GM12878 (cell line): Measurements from ENCODE around the gene WNT5B. TPM values are rescaled to one million over a fixed set of nuclear protein-coding genes. Genes with fewer than 3 reads are reported as not detected.

ENCODE experiments used
- ATAC-seq: fragments of 200-7000 bp; cut with Tn5 transposase; 3 replicates; pipeline ENCODE4 v1.9.1; 2020; ENCODE audit warnings: mild to moderate bottlenecking, moderate library complexity
- BruUV-seq: library from RNA; stranded (reverse); fragments of 400-500 nt; replicated peaks from 2 replicates; lab custom pipeline; 2021; lab: Mats Ljungman, UMichigan
- CTCF ChIA-PET: fragments of 300-600 bp; sonication (Branson Sonifier 250); formaldehyde crosslinking; extraction: SDS; loops from one replicate; lab custom pipeline; 2021; ENCODE audit warnings: inconsistent platforms; lab: Yijun Ruan, JAX
- POLR2A ChIA-PET: fragments of 350-600 bp; formaldehyde crosslinking; extraction: SDS; loops from one replicate; lab custom pipeline; 2021; ENCODE audit warnings: inconsistent platforms; lab: Charles Lee
- RAD21 ChIA-PET: fragments of 300-600 bp; sonication (Branson Sonifier 250); formaldehyde crosslinking; loops from one replicate; lab custom pipeline; 2023; ENCODE audit warnings: antibody characterized with exemption; ENCODE audit not compliant: unreplicated experiment; lab: Charles Lee
- SMC1A ChIA-PET: fragments of 300-600 bp; sonication (Branson Sonifier 250); formaldehyde crosslinking; loops from one replicate; lab custom pipeline; 2023; ENCODE audit not compliant: unreplicated experiment, uncharacterized antibody; lab: Charles Lee
- DNase-seq: peaks from one replicate; pipeline ENCODE4 v3.0.0-alpha.2; 2011; ENCODE audit warnings: low read depth, low spot score
- FAIRE-seq: peaks from 3 replicates; lab custom pipeline; 2011; peaks lifted over from hg19 to GRCh38; lab: Jason Lieb, UNC
- H2AFZ ChIP-seq: 2 replicates; pipeline ENCODE4 v1.6.0; 2011; ENCODE audit warnings: low read depth, low read length, control low read depth; ENCODE audit not compliant: control insufficient read depth
- H3K27ac ChIP-seq: 2 replicates; pipeline ENCODE4 v1.5.1; 2011; ENCODE audit warnings: control low read depth; ENCODE audit not compliant: control insufficient read depth, insufficient read depth
- H3K27me3 ChIP-seq, 2 experiments: replicated peaks in 1 of 2; 2 replicates each; pipeline versions ENCODE4 v1.6.0 to v1.6.1; 2011; ENCODE audit warnings: low read length in 1 of 2; ENCODE audit not compliant: control insufficient read depth in 2 of 2, insufficient read depth in 2 of 2
- H3K36me3 ChIP-seq, 2 experiments: 2 replicates each; pipeline ENCODE4 v1.5.1; 2011; ENCODE audit warnings: low read length in 1 of 2; ENCODE audit not compliant: control insufficient read depth in 2 of 2, insufficient read depth in 2 of 2
- H3K4me1 ChIP-seq: 2 replicates; pipeline ENCODE4 v1.6.1; 2011; ENCODE audit warnings: mild to moderate bottlenecking, low read length, moderate library complexity, mixed read lengths; ENCODE audit not compliant: control insufficient read depth, insufficient read depth
- H3K4me2 ChIP-seq: 2 replicates; pipeline ENCODE4 v1.6.0; 2011; ENCODE audit warnings: control low read depth; ENCODE audit not compliant: control insufficient read depth, insufficient read depth
- H3K4me3 ChIP-seq: fragments of 200-600 bp; sonication (generic); 2 replicates; pipeline ENCODE4 v1.5.1; 2016
- H3K79me2 ChIP-seq: 2 replicates; pipeline ENCODE4 v1.6.0; 2011; ENCODE audit warnings: low read length; ENCODE audit not compliant: control insufficient read depth, insufficient read depth
- H3K9ac ChIP-seq: 2 replicates; pipeline ENCODE4 v1.8.0; 2011; ENCODE audit warnings: low read length, control low read depth, mixed read lengths; ENCODE audit not compliant: control insufficient read depth, insufficient read depth
- H3K9me3 ChIP-seq: replicated peaks from 3 replicates; pipeline ENCODE4 v1.5.1; 2011; ENCODE audit warnings: mild to moderate bottlenecking, low read length; ENCODE audit not compliant: control insufficient read depth, insufficient read depth
- H4K20me1 ChIP-seq: 2 replicates; pipeline ENCODE4 v1.6.0; 2011; ENCODE audit not compliant: control insufficient read depth, insufficient read depth
- ATF7 ChIP-seq: fragments of 450-650 bp; IDR thresholded peaks from 2 replicates; pipeline ENCODE4 v1.6.1; 2016; ENCODE audit warnings: low read depth, mild to moderate bottlenecking
- NRF1 ChIP-seq: conservative IDR thresholded peaks from 2 replicates; pipeline ENCODE4 v1.6.1; 2011; ENCODE audit warnings: mild to moderate bottlenecking, low read depth, low read length, improper control_type of control experiment
- ZNF217 ChIP-seq: fragments of 450-650 bp; IDR thresholded peaks from 2 replicates; pipeline ENCODE4 v1.6.1; 2017; ENCODE audit warnings: antibody characterized with exemption, mild to moderate bottlenecking
- WGBS: methylation state at CpG from one replicate; pipeline ENCODE4 v1.1.6; 2016; ENCODE audit warnings: low lambda C conversion rate; ENCODE audit not compliant: insufficient replicate concordance, insufficient coverage; ENCODE audit errors: missing lambda C conversion rate; 5-methylcytosine and 5-hydroxymethylcytosine counted together
- in situ Hi-C: fragments of 300-500 bp; cut with MboI; formaldehyde crosslinking; loops from 9 replicates; pipeline ENCODE4 v1.14.3; 2018; ENCODE audit warnings: mixed read lengths
- intact Hi-C: fragments of 100-400 bp; cut with micrococcal nuclease; formaldehyde crosslinking; loops from one replicate; pipeline ENCODE4 v1.14.2; 2022; ENCODE audit not compliant: unreplicated experiment
- polyA plus RNA-seq, 11 experiments: library from polyadenylated mRNA; depleted of rRNA in 4 of 11; unstranded in 6 of 11; stranded (reverse) in 5 of 11; fragments of >200 nt; fragmentation: Nextera tagmentation in 4 of 11; fragmentation: Illumina TruSeq in 1 of 11; extraction: Ambion mirVana in 4 of 11; extraction: Trizol in 1 of 11; gene quantifications; 1 replicate in 1 of 11; 2 replicates in 10 of 11; pipeline versions ENCODE4 v1.2.1 to v1.2.3, GENCODE V29; 2011 to 2016; ENCODE audit warnings: inconsistent platforms in 2 of 11, missing spikeins in 2 of 11, low read depth in 1 of 11
- total RNA-seq, 4 experiments: library from RNA; depleted of rRNA in 3 of 4; stranded (reverse); fragments of >200 nt in 3 of 4; fragmentation: Illumina TruSeq in 1 of 4; extraction: Trizol in 1 of 4; gene quantifications; 2 replicates each; pipeline versions ENCODE4 v1.2.1 to v1.2.3, GENCODE V29; 2013 to 2021
- TF ChIP-seq, protein P1 (sequence below): fragments of 150-350 bp; IDR thresholded peaks from 2 replicates; pipeline ENCODE4 v1.6.1; 2014; ENCODE audit warnings: mild to moderate bottlenecking, low read depth, low read length

Gene WNT5B
- total and polyA plus RNA-seq, 10 of the 15 experiments (the other 5 are each of a cell fraction or from before 2014, with no cell fraction given) = 0.45 to 18.3 (median 5.4) TPM

DNA sequence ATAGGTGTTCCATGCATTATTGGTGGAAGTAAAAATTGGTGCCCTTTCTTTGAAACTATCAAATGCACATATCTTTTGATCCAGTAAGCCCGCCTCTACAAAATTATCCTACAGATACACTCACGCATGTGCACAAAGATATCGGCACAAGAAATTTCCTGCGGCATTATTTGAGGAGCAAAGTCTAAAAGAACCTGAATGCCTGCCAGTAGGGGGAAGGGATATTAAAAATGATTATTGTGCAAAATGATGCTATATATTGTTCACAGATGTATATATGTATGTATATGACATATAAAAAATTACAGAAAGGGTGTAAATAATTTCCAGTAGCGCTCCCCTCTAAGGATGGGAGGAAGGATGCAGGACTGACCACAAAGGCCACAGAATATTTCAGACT, 37.2 kb downstream of the WNT5B start:
- FAIRE-seq (no peak), DNase-seq (no peak), ATAC-seq (no peak)
- RAD21 ChIA-PET = no interaction called here
- Histone ChIP-seq H2AFZ (no peak overlapping the region), H3K9me3 (no peaks in the 10 kb centered on the region), H4K20me1 (no peaks in the 10 kb centered on the region), H3K4me2 (no peak overlapping the region), H3K79me2 (no peaks in the 10 kb centered on the region), H3K4me1 (peaks cover 7% of the 10 kb centered on the region), H3K36me3 (no peaks in the 10 kb centered on the region), H3K27ac (no peak overlapping the region), H3K4me3 (no peak overlapping the region), H3K27me3 (no peaks in the 10 kb centered on the region), H3K9ac (no peak overlapping the region)
- CTCF ChIA-PET = interaction anchor here (1.3 to 1.4 kb wide), 2 partner anchors 13 to 32 kb away, joined by 4 to 5 read pairs; no protein-coding TSS in a partner anchor
- no TSS peak for BruUV-seq
- intact Hi-C loops = no loop called here
- TF ChIP-seq ATF7 (no peak), ZNF217 (no peak)
- TF ChIP-seq, protein P1, sequence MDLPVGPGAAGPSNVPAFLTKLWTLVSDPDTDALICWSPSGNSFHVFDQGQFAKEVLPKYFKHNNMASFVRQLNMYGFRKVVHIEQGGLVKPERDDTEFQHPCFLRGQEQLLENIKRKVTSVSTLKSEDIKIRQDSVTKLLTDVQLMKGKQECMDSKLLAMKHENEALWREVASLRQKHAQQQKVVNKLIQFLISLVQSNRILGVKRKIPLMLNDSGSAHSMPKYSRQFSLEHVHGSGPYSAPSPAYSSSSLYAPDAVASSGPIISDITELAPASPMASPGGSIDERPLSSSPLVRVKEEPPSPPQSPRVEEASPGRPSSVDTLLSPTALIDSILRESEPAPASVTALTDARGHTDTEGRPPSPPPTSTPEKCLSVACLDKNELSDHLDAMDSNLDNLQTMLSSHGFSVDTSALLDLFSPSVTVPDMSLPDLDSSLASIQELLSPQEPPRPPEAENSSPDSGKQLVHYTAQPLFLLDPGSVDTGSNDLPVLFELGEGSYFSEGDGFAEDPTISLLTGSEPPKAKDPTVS = no peak
- SMC1A ChIA-PET = interaction anchor here (0.6 to 1.7 kb wide), 2 partner anchors 17 to 124 kb away, joined by 3 read pairs; no protein-coding TSS in a partner anchor
- in situ Hi-C loops = no loop called here
- WGBS = 68% methylated on average over 5 of the region's 5 CpGs
- POLR2A ChIA-PET = no interaction called here

- no peaks in the 10 kb centered on the region for H3K36me3 ChIP-seq
- BruUV-seq = no TSS peak
- H2AFZ ChIP-seq = peak overlapping the region; percentile 29
- no peaks in the 10 kb centered on the region for H3K27me3 ChIP-seq
- H3K4me2 ChIP-seq = no peak overlapping the region
- no peaks in the 10 kb centered on the region for H3K9me3 ChIP-seq
- no peak overlapping the region for H3K4me3 ChIP-seq
- peaks cover 7% of the 10 kb centered on the region for H3K4me1 ChIP-seq
- no peaks in the 10 kb centered on the region for H4K20me1 ChIP-seq
- no peak for TF ChIP-seq NRF1
- WGBS = 37% methylated on average over 2 of the region's 2 CpGs
- H3K79me2 ChIP-seq = no peaks in the 10 kb centered on the region
- intact Hi-C loops = no loop called here
- ATAC-seq (no peak), DNase-seq (no peak), FAIRE-seq (no peak)
- CTCF ChIA-PET = interaction anchor here (0.7 to 1.4 kb wide), 3 partner anchors 13 to 124 kb away, joined by 4 to 5 read pairs (median 4); no protein-coding TSS in a partner anchor
- POLR2A ChIA-PET = no interaction called here
- in situ Hi-C loops = no loop called here
- SMC1A ChIA-PET = interaction anchor here (0.6 to 1.7 kb wide), 2 partner anchors 18 to 124 kb away, joined by 3 read pairs; no protein-coding TSS in a partner anchor
- H3K9ac ChIP-seq = no peak overlapping the region
- RAD21 ChIA-PET = no interaction called here
- no peak overlapping the region for H3K27ac ChIP-seq
Observed at GRCh38 chr12:1666685-1667162, 37.7 kb downstream of the WNT5B start.
